Stimulated activated CD4-positive, alpha-beta T cell treated with anti-CD3 and anti-CD28 coated beads, Interleukin-2, amount 100 ng/mL, for 48 hours (primary cell): Measurements from ENCODE around the gene DPYD.

Source experiments
- DNase-seq, 2 donors: peaks; one replicate each; pipeline ENCODE4 v3.0.0-alpha.2; 2020

DPYD gene

DNA sequence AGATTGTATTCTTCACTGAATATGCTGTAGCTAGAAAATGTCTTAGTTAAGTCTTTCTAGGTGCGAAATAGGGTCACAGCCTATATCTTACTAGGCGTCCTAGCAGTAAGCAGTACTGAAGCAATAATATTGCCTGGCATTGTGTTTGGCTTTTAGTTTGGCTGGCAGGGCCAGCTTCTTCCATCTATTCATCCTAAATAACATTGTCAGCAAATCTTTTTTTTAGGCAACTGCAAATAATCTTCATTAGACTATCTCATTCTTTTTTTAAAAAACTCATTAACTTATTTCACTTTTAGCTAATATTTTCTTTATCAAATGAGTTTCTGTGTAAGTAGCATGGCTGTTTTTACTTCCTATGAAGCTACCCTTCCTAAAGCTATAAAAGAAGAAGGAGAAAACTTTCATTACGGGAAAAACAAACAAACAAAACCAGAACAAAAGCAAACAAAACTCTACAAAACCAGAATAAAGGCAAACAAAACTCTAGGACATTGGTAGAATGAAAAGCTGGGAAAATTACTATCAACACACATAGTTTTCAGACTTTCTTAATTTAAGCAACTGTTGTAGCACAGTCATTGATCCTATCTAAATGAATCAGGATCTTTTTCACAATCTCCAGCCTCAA, 506.0 kb downstream of the DPYD start:
- no peak for DNase-seq

GRCh38 chr1:97412737-97413136, 508.1 kb downstream of the DPYD start:
- DNase-seq: no peak

DNA sequence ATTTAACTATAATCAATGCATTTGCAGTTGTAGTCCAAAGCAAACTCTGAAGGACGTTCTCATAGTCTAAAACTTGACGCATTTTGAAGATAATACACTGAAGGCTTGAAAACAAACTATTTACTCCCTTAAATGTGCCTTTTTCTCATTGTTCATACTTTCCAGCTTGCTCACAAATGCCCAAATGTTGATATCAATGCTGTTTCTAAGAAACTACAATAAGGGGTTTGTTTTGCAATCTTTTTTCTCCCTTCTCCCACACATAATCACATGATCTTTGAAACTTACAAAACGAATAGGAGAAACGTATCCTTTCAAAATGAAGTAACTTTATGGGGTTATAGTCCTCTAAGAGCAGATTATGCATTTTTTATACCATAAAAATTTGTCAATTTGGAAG, 508.7 kb downstream of the DPYD start:
- DNase-seq: no peak

GRCh38 chr1:97396463-97396862, 524.4 kb downstream of the DPYD start:
- no peak for DNase-seq

DNA sequence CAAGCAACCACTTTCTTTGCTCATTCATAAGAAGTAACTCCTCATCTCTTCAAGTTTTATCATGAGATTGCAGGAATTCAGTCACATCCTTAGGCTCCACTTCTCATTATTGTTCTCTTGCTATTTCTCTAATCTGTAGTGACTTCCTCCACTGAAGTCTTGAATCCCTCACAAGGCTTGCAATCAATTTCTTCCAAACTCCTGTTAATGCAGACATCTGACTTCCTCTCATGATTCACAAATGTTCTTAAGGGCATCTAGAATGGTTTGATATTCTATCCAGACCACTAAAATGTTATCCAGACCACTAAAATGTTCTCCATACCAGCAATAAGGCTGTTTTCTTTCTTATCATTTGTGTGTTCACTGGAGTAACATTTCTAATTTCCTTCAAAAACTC, 528.1 kb downstream of the DPYD start:
- no peak for DNase-seq

DNA sequence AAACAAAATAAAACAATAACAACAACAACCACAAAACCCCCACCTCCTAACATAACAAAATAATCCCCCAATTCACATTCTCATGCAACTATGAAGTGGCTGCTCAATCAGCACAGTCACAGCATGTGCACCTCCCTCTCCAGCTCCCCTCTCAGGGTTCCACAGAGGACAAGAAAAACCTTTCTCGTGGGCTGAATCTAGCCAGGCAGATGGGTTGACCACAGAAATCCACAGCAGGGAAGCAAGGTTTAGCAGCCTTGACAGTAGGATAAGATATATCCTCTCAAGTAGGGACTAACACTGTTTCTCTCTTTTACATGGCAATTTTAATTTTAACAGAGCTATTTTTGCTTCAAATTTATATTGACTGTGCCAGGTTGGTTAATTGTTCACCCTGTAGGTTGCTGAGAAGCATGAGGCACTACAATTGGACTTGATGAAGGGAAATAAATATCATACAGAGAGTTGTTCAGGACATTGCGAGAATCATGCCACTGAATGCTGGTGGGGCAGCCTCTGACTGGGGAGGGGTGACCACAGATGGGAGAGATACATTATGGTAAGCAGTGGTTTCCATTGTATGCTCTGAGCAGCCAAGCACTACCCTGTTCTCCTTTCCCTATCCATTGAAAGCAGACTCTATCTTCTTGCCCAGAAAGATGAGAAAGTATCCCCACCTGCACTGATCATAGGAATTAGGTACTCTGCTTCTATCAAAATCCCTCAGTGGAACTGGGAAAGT, 535.1 kb downstream of the DPYD start:
- DNase-seq: no peak

DNA sequence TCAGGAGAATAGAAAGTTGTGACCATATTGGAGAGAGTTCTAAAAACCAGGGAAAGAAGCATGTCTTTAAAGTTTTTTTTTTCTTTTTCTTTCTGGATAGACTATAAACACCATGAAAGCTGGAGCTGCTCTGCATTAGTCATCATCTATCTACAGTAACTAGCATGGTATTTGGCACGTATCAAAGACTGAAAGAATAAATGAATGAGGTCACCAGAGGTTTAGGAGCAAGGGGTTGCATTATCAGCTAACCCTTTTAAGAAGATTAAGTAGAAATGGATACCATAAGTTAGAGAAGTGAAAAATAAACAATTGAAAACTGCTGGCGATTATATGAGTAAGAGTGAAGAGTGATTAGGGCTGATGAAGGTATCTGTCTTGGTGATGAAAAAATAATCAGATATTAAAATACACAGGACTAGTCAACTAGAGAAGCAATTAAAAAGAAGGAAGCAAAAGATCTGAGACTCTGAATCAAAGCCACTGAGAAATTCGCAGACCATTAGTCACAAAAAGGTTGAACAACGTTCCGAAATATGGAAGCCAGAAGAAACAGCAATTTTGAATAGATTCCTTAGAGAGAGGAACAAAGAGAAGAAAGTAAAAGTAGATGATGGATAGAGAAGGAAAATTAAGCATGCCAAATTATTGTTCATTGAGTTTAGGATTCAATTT, 536.4 kb downstream of the DPYD start:
- no peak for DNase-seq

DNA sequence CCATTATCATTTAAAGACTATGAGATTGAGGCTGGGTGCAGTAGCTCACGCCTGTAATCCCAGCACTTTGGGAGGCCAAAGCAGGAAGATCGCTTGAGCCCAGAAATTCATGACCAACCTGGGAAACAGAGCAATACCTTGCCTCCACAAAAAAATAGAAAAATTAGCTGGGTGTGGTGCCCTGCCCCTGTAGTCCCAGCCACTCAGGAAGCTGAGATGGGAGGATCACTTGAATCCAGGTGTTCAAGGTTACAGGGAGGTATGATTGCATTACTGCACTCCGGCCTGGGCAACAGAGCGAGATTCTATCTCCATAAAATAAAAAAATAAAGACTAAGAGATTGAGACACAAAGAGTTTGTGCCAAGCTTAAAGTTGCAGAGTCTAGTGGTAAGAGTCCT, 537.0 kb downstream of the DPYD start:
- no peak for DNase-seq

GRCh38 chr1:97382206-97382605, 538.6 kb downstream of the DPYD start:
- no peak for DNase-seq

DNA sequence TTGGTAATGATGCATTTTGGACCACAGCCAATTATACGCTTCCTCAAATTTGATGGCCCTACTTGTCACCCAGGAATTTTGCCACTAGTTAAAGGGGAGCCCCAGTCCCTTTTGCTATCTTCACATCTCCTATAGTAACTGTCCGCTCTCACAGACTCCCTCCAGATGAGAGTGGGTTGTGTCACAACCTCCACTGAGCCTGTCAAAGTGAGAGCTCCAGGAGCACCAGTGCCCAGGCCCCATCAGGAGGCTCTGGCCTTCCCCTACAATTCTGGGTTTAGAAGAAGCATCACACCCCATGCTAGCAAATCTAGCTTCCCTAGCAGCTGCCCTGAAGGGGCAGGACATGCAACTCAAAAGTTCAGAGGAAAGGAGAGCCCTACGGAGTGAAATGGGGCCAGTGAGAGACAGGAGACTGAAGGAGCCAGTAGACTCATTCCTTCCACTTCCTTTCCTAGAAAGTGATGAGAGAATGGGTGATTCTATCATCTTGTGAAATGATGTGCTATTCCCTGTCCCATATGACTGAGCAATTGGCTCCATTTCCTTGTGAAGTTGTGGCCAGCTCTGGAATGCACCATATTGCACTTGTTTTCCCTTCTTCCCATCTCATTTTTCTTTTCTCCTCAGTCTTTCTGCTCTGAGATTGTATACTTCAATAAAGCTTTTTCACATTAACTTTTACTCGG, 541.3 kb downstream of the DPYD start:
- no peak for DNase-seq

DNA sequence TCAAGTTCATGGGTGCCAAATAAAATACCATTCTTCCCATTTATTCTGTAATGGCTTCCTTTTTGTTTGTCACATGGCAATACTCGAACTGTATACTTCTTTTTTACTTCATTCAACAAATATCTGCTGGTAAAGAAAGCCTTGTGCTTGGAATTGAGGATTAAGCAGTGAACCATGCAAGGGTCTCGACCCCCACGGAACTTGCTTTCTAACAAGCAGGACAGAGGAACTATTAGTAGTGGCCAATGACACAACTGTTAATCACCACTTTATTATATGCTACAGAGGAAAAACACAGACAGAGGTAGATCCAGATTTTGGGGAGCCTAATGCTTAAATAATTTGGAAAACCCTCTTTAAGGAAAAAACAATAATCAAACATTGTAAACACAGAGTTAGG, 542.2 kb downstream of the DPYD start:
- no peak for DNase-seq

DNA sequence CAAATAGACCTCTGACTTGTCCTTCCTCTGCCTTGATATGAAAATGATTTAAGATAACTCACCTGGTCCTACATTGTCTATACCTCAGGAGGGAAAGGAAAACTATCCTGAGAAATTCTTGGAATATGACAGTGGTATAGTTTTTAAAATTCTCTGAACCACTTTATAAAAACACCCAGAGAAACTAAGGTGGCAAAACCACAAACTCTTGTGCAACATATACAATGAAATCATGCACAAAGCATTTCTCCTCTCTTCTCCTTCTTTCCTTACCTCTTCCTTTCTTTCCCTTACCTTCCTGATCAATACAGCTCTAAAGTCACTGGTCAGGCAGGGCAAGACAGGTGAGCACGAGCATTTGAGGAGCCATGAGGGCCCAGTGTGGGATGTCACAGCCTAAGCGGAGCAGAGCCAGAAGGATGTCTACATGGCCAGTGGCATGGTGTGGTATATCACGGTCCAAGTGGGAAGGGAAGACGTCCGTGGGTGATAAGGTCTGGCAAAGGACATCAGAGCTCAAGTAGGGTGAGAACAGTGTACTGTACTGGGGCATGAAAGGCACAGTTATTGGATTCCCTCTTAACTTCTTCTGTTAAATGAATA, 543.3 kb downstream of the DPYD start:
- DNase-seq: no peak

DNA sequence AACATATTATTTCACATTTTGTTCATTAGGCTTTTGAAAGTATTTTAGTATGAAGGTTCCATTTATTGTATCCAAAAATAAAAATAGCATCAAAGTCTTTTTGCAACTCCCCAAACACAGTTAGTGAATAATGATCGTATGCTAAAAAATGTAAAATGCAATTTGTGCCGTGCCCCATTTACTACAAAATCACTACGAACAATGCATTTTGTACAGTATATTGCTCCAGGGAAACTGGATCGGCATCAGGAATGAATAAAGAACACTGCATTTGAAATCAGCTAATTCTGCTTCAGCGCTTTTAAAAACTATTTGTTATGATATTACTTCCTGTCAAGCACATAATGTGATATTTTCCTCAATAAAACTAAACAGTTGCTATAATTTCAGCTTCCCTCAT, 547.8 kb downstream of the DPYD start:
- no peak for DNase-seq

DNA sequence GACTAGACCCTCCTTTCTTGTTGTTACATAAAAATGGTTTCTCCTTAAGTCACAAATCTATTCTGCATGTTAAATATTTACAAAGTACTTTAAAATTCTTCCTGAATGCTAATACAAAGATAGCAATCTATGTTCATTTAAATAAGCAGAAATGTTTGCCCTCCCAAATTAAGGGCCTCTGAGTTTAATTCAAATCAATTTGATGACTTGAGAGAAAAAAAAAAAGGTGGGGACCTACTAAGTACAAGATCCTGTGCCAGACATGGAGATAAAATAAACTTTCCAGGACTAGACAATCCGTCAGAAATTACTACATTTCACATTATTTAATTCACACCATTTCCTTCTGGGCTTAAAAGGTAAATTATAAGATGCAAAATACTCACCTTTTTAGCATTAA, 548.3 kb downstream of the DPYD start:
- no peak for DNase-seq

GRCh38 chr1:97368296-97368695, 552.5 kb downstream of the DPYD start:
- no peak for DNase-seq

- no peak for DNase-seq
Observed at GRCh38 chr1:97366984-97367383, 553.9 kb downstream of the DPYD start.

DNA sequence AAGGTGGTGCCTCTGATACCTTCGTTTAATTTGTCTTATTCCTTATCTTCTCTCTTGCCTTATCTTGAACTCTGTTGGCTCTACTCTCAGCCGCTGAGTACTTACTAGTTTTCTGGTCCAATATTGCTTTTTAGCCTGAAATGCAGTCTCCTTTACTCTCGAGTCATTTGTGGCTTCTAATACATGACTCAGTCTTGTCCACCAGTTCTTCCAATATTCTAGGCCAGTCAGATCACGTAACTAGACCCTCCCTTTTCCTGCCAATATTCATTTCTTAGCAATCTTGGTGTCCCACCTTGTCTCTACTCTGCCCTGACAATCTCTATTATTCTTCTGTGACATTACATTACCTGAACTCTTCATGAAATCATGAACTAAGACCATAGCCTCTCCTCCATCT, 555.8 kb downstream of the DPYD start:
- DNase-seq: no peak

- no peak for DNase-seq
Observed at GRCh38 chr1:97364086-97364485, 556.7 kb downstream of the DPYD start.

DNA sequence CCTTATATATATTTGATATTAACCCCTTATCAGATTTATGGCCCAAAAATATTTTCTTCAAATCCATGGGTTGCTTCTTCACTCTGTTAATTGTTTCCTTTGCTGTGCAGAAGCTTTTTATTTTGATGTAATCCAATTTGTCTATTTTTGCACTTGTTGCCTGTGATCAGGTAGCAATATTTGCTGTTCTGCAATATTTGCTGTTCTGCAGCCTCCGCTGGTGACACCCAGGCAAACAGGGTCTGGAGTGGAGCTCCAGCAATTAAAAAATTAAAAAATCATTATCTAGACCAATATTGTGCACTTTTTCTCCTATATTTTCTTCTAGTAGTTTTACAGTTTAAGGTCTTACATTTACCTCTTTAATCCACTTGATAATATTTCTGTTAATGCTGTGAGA, 564.5 kb downstream of the DPYD start:
- DNase-seq: no peak

GRCh38 chr1:97352936-97353382, 567.9 kb downstream of the DPYD start:
- DNase-seq: no peak

DNA sequence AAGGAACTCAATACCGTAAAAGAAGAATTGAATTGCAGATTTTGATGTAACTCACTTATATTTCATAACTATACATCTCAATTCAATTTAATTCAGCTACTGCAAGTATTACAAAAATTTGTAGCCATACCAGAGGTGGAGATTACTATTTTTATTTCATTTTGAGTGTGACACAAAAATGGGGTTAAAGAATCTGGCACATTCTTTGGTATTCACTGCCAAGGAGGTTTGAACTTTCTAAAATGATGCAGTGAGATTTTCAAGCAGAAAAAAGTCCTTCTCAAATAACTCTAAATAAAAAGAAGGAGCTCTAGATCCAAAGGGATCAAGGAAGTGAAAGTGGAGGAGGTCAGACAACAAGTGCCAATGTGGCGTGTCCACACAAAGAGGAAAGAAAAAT, 569.0 kb downstream of the DPYD start:
- no peak for DNase-seq

- DNase-seq: no peak
Observed at GRCh38 chr1:97350662-97351061, 570.2 kb downstream of the DPYD start.

DNA sequence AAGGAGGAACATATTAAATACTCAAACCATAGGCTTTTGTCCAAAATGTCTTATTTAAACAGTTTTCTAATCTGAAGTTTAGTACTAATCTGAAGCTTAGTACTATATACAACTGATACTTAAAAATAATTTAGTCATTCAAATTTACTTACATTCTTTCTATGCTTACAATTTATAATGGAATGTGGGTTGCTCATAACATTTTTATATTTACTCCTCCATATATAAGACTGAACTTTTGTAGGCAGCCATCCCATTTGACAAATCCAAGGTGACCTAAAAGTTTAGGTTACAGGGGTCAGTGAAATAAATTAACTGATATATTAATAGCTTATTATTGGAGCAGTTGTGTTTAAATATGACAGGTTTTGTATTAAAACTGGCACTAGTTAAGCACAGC, 570.6 kb downstream of the DPYD start:
- DNase-seq: no peak
